ENCODE data around the gene CTRB1. TPM values are rescaled to one million over a fixed set of nuclear protein-coding genes. Genes with fewer than 3 reads are reported as not detected.

CTRB1 gene
- total RNA-seq, 4 donors from 2014 or later, result not detected

DNA sequence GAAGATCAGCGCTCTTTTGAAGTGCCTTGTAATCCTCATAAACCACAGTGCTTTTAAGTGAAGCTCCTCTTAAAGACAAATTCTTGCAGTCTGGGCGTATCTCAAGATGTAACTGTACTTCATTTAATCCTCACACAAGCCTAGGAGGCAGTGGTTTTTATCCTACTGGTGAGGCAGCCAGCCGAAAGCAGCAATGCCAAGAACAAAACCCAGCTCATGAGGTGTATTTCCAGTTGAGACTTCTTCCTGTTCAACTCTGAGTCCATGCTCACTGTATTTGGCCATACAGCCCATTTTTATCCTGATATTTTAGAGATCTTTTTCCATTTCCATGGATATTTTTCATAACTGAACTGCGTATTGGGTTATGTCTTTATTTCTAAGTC lies 25.5 kb upstream of the CTRB1 start:
- no peaks in the 10 kb centered on the region for H3K36me3 ChIP-seq
- DNase-seq (ENCODE audit: low spot score in 2 of 2), result no peak
- 83% methylated on average over 4 of the region's 4 CpGs for WGBS
- H3K9me3 ChIP-seq, result no peaks in the 10 kb centered on the region
- no peak overlapping the region for H3K4me3 ChIP-seq
- peaks cover 3% of the 10 kb centered on the region for H3K4me1 ChIP-seq
- H3K27ac ChIP-seq, result no peak overlapping the region
- peaks cover 11% of the 10 kb centered on the region for H3K27me3 ChIP-seq
- no peak for TF ChIP-seq CTCF (IDR thresholded peaks at IDR 0.05)
- no peak for TF ChIP-seq POLR2AphosphoS5 (IDR thresholded peaks at IDR 0.05)
- no peak for TF ChIP-seq EP300 (IDR thresholded peaks at IDR 0.05)
- TF ChIP-seq POLR2A (IDR thresholded peaks at IDR 0.05), result no peak

DNA sequence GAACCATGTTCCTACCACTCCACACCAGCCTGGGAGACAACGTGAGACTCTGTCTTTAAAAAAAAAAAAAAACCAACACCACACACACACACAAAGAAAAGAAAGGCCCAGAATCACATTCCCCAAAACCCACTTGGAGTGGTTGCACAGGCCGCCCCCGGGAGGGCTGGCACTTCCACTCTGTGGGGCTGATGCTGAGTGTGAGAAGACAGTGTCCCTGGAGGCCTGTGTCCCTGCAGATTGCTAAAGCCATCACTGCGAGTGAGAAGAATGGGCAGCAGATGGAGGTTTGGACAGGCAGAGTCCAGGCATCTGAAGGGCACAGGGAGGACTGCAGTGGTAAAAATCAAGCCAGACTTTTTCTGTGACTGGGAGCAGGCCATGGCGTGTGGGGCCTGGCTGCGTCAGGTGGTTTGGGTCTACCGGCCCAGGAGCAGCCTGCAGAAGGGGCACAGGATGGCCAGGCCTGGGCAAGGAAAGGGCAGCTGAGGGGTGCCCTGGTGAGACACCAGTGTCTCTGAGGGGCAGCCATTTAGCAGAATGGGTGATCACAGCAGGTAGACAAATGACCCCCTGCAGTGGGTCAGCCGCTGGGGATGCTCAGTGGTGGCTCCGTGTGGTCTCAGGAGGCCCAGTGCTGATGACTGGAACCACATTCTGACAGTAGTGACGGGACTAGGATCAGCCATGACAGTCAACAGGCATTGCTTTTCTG lies 24.9 kb upstream of the CTRB1 start:
- Histone ChIP-seq H3K27ac (no peak overlapping the region), H3K9me3 (no peaks in the 10 kb centered on the region), H3K36me3 (no peaks in the 10 kb centered on the region), H3K4me3 (no peak overlapping the region), H3K4me1 (peaks cover 3% of the 10 kb centered on the region), H3K27me3 (peaks cover 12% of the 10 kb centered on the region)
- DNase-seq (ENCODE audit: low spot score in 2 of 2), result peak in 1 of 2 donors; percentile 58
- 82% methylated on average over 7 of the region's 10 CpGs for WGBS
- TF ChIP-seq CTCF (IDR thresholded peaks at IDR 0.05) (no peak), EP300 (IDR thresholded peaks at IDR 0.05) (no peak), POLR2A (IDR thresholded peaks at IDR 0.05) (no peak), POLR2AphosphoS5 (IDR thresholded peaks at IDR 0.05) (no peak)

- TF ChIP-seq POLR2AphosphoS5 (IDR thresholded peaks at IDR 0.05) (no peak), POLR2A (IDR thresholded peaks at IDR 0.05) (no peak), EP300 (IDR thresholded peaks at IDR 0.05) (no peak), CTCF (IDR thresholded peaks at IDR 0.05) (no peak)
- H3K27ac ChIP-seq, result no peak overlapping the region
- 81% methylated on average over 22 of the region's 24 CpGs for WGBS
- no peaks in the 10 kb centered on the region for H3K9me3 ChIP-seq
- H3K4me1 ChIP-seq, result peaks cover 3% of the 10 kb centered on the region
- no peaks in the 10 kb centered on the region for H3K36me3 ChIP-seq
- H3K27me3 ChIP-seq, result peaks cover 9% of the 10 kb centered on the region
- peak in 1 of 2 donors; percentile 74 for DNase-seq (ENCODE audit: low spot score in 2 of 2)
- H3K4me3 ChIP-seq, result no peak overlapping the region
Observed at GRCh38 chr16:75195811-75196790, 22.7 kb upstream of the CTRB1 start.

DNA sequence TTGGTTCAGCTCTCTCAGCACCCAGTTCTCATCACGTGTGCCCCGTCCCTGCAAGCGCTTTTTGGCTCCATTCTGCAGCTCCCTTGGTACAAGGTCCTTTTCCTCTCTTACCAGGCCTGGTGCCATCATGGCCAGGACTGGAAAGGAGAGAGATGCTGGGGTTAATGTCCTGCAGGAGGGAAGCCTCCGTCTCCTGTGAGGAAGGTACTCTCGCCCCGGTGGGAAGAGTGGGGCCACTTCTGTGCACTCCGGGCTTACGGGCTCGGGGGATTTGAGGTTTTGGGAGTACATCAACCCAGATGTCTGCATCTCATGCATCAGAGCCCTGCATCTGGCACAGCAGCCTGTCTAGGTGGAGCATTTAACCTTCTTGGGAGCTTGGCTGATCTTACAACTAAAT lies 22.0 kb upstream of the CTRB1 start:
- WGBS, result 80% methylated on average over 8 of the region's 9 CpGs
- H3K4me3 ChIP-seq, result no peak overlapping the region

More for the DNA sequence above, 22.0 kb upstream of the CTRB1 start:
- peaks cover 9% of the 10 kb centered on the region for H3K27me3 ChIP-seq
- peaks cover 3% of the 10 kb centered on the region for H3K4me1 ChIP-seq
- H3K36me3 ChIP-seq, result no peaks in the 10 kb centered on the region
- peak in 1 of 2 donors; percentile 37 for DNase-seq (ENCODE audit: low spot score in 2 of 2)
- H3K27ac ChIP-seq, result no peak overlapping the region
- TF ChIP-seq POLR2AphosphoS5 (IDR thresholded peaks at IDR 0.05) (no peak), CTCF (IDR thresholded peaks at IDR 0.05) (no peak), EP300 (IDR thresholded peaks at IDR 0.05) (no peak), POLR2A (IDR thresholded peaks at IDR 0.05) (no peak)
- H3K9me3 ChIP-seq, result no peaks in the 10 kb centered on the region
